Fibroblast of pulmonary artery (primary cell): Measurements from ENCODE around the gene RAB9A.
"Not testable (repeated sequence)": the region's sequence is repeated elsewhere in the genome, so short reads cannot be mapped to it uniquely, and the experiment has no call there.

Experiments used
- DNase-seq: peaks from one replicate; pipeline ENCODE4 v3.0.0-alpha.2; 2010; ENCODE audit warnings: low read depth
- H3K4me3 ChIP-seq: replicated peaks from 2 replicates; pipeline ENCODE4 v1.5.1; 2011; ENCODE audit warnings: low read depth, mild to moderate bottlenecking, control low read depth, low read length, moderate library complexity
- CTCF ChIP-seq: IDR thresholded peaks from 2 replicates; pipeline ENCODE4 v1.5.1; 2011; ENCODE audit warnings: mild to moderate bottlenecking, control low read depth, low read length, inconsistent platforms; ENCODE audit errors: missing control alignments

RAB9A gene

GRCh38 chrX:13716455-13716854 is 27.5 kb downstream of the RAB9A start:
- TF ChIP-seq CTCF: no peak
- no peak for DNase-seq

GRCh38 chrX:13716905-13717304 is 28.0 kb downstream of the RAB9A start:
- no peak overlapping the region for H3K4me3 ChIP-seq
- DNase-seq: no peak
- TF ChIP-seq CTCF: no peak

More at GRCh38 chrX:13716455-13716854, 27.5 kb downstream of the RAB9A start:
- no peak overlapping the region for H3K4me3 ChIP-seq

GRCh38 chrX:13717700-13718472 is 29.0 kb downstream of the RAB9A start:
- peak; percentile 77 for DNase-seq
- TF ChIP-seq CTCF: no peak
- no peak overlapping the region for H3K4me3 ChIP-seq

- no peak for TF ChIP-seq CTCF
- no peak overlapping the region for H3K4me3 ChIP-seq
- DNase-seq: no peak
These were observed 30.4 kb downstream of the RAB9A start for GRCh38 chrX:13719192-13719856.

- no peak overlapping the region for H3K4me3 ChIP-seq
- DNase-seq: no peak
- TF ChIP-seq CTCF: no peak
These were observed 32.4 kb downstream of the RAB9A start for GRCh38 chrX:13721371-13721770.

- DNase-seq: peak; percentile 65
- H3K4me3 ChIP-seq: no peak overlapping the region
- TF ChIP-seq CTCF: no peak
These were observed 33.0 kb downstream of the RAB9A start for GRCh38 chrX:13721819-13722519.

- H3K4me3 ChIP-seq, DNase-seq: not testable (repeated sequence)
These were observed 36.0 kb downstream of the RAB9A start for GRCh38 chrX:13724878-13725277.

GRCh38 chrX:13726583-13726982 is 37.7 kb downstream of the RAB9A start:
- not testable (repeated sequence) for H3K4me3 ChIP-seq, DNase-seq

- not testable (repeated sequence) for H3K4me3 ChIP-seq, DNase-seq
These were observed 41.6 kb downstream of the RAB9A start for GRCh38 chrX:13730523-13730922.
